Measurements from ENCODE around the gene PTPRD.
"Not testable (repeated sequence)": the region's sequence is repeated elsewhere in the genome, so short reads cannot be mapped to it uniquely, and the experiment has no call there.

PTPRD gene

GRCh38 chr9:9117866-9118265 is 1494.9 kb downstream of the PTPRD start:
- H3K36me3 ChIP-seq (ENCODE audit: control insufficient read depth in 1 of 2, insufficient read depth in 2 of 2, low read length in 2 of 2) = no peaks in the 10 kb centered on the region
- H3K27ac ChIP-seq (ENCODE audit: low read depth, low read length) = no peak overlapping the region
- H3K4me3 ChIP-seq (ENCODE audit: low read depth in 1 of 2, low read length in 2 of 2) = no peak overlapping the region
- no peaks in the 10 kb centered on the region for H3K4me1 ChIP-seq (ENCODE audit: control insufficient read depth in 1 of 2, insufficient read depth in 2 of 2, low read length in 2 of 2)
- H3K9ac ChIP-seq (ENCODE audit: low read depth in 1 of 2, low read length in 2 of 2) = no peak overlapping the region
- no peaks in the 10 kb centered on the region for H3K27me3 ChIP-seq (ENCODE audit: control insufficient read depth in 1 of 2, insufficient read depth in 2 of 2, low read length in 2 of 2)
- no peaks in the 10 kb centered on the region for H3K9me3 ChIP-seq (ENCODE audit: control insufficient read depth in 1 of 2, low read length in 2 of 2)

- Histone ChIP-seq H3K4me3 (ENCODE audit: low read depth in 1 of 2, low read length in 2 of 2) (no peak overlapping the region), H3K9ac (ENCODE audit: low read depth in 1 of 2, low read length in 2 of 2) (no peak overlapping the region), H3K9me3 (ENCODE audit: control insufficient read depth in 1 of 2, low read length in 2 of 2) (no peaks in the 10 kb centered on the region), H3K27me3 (ENCODE audit: control insufficient read depth in 1 of 2, insufficient read depth in 2 of 2, low read length in 2 of 2) (no peaks in the 10 kb centered on the region), H3K36me3 (ENCODE audit: control insufficient read depth in 1 of 2, insufficient read depth in 2 of 2, low read length in 2 of 2) (no peaks in the 10 kb centered on the region), H3K4me1 (ENCODE audit: control insufficient read depth in 1 of 2, insufficient read depth in 2 of 2, low read length in 2 of 2) (no peaks in the 10 kb centered on the region), H3K27ac (ENCODE audit: low read depth, low read length) (no peak overlapping the region)
Observed at GRCh38 chr9:9112001-9112720, 1500.6 kb downstream of the PTPRD start.

- Histone ChIP-seq H3K27me3 (ENCODE audit: control insufficient read depth in 1 of 2, insufficient read depth in 2 of 2, low read length in 2 of 2) (no peaks in the 10 kb centered on the region), H3K9me3 (ENCODE audit: control insufficient read depth in 1 of 2, low read length in 2 of 2) (no peaks in the 10 kb centered on the region), H3K4me1 (ENCODE audit: control insufficient read depth in 1 of 2, insufficient read depth in 2 of 2, low read length in 2 of 2) (no peaks in the 10 kb centered on the region), H3K4me3 (ENCODE audit: low read depth in 1 of 2, low read length in 2 of 2) (no peak overlapping the region), H3K9ac (ENCODE audit: low read depth in 1 of 2, low read length in 2 of 2) (no peak overlapping the region), H3K27ac (ENCODE audit: low read depth, low read length) (no peak overlapping the region), H3K36me3 (ENCODE audit: control insufficient read depth in 1 of 2, insufficient read depth in 2 of 2, low read length in 2 of 2) (no peaks in the 10 kb centered on the region)
Observed at GRCh38 chr9:9108641-9109040, 1504.2 kb downstream of the PTPRD start.

GRCh38 chr9:9102295-9102694 is 1510.5 kb downstream of the PTPRD start:
- Histone ChIP-seq H3K36me3 (ENCODE audit: control insufficient read depth in 1 of 2, insufficient read depth in 2 of 2, low read length in 2 of 2) (no peaks in the 10 kb centered on the region), H3K27ac (ENCODE audit: low read depth, low read length) (no peak overlapping the region), H3K9me3 (ENCODE audit: control insufficient read depth in 1 of 2, low read length in 2 of 2) (no peaks in the 10 kb centered on the region), H3K9ac (ENCODE audit: low read depth in 1 of 2, low read length in 2 of 2) (no peak overlapping the region), H3K27me3 (ENCODE audit: control insufficient read depth in 1 of 2, insufficient read depth in 2 of 2, low read length in 2 of 2) (no peaks in the 10 kb centered on the region), H3K4me1 (ENCODE audit: control insufficient read depth in 1 of 2, insufficient read depth in 2 of 2, low read length in 2 of 2) (no peaks in the 10 kb centered on the region), H3K4me3 (ENCODE audit: low read depth in 1 of 2, low read length in 2 of 2) (no peak overlapping the region)

DNA sequence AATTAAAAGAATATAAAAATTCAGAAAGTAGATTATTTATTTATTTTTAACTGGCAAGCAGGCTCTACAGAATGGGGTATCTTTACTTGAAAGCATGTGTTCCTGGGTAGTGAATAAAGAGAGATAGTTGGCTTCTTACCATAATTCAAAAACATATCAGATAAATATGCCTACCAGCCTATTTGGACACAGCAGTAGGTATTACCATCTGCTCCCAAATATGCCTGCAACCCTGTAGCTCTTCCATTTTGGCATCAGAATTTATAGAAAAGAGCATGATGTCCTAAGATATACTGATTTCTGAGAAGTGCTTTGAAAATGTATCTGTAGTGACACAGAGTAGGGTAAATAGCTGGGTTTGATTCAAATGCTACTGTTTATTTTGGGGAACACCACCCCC is 1512.7 kb downstream of the PTPRD start:
- Histone ChIP-seq H3K4me3 (ENCODE audit: low read depth in 1 of 2, low read length in 2 of 2) (no peak overlapping the region), H3K9ac (ENCODE audit: low read depth in 1 of 2, low read length in 2 of 2) (no peak overlapping the region), H3K27me3 (ENCODE audit: control insufficient read depth in 1 of 2, insufficient read depth in 2 of 2, low read length in 2 of 2) (no peaks in the 10 kb centered on the region), H3K27ac (ENCODE audit: low read depth, low read length) (no peak overlapping the region), H3K36me3 (ENCODE audit: control insufficient read depth in 1 of 2, insufficient read depth in 2 of 2, low read length in 2 of 2) (no peaks in the 10 kb centered on the region), H3K9me3 (ENCODE audit: control insufficient read depth in 1 of 2, low read length in 2 of 2) (no peaks in the 10 kb centered on the region), H3K4me1 (ENCODE audit: control insufficient read depth in 1 of 2, insufficient read depth in 2 of 2, low read length in 2 of 2) (no peaks in the 10 kb centered on the region)

DNA sequence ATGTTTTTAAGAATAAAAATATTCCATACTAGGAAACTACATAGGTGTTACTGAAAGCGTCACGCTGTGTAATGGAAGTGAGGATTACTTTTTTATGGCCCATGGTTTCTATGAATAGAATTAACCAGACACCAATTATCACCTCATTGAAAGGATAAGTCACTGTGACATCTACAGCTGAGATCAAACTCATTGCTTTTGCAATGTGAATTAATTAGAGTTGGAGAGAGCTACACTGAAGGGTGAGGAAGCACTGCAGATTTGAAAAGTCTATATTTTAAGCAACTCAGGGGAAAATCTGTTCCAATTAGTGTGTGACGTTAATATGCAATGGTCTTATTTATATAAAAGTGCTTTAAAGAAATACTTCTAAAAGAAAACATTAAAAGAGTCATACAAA is 1513.2 kb downstream of the PTPRD start:
- Histone ChIP-seq H3K27me3 (ENCODE audit: control insufficient read depth in 1 of 2, insufficient read depth in 2 of 2, low read length in 2 of 2) (no peaks in the 10 kb centered on the region), H3K4me3 (ENCODE audit: low read depth in 1 of 2, low read length in 2 of 2) (no peak overlapping the region), H3K9ac (ENCODE audit: low read depth in 1 of 2, low read length in 2 of 2) (no peak overlapping the region), H3K4me1 (ENCODE audit: control insufficient read depth in 1 of 2, insufficient read depth in 2 of 2, low read length in 2 of 2) (no peaks in the 10 kb centered on the region), H3K36me3 (ENCODE audit: control insufficient read depth in 1 of 2, insufficient read depth in 2 of 2, low read length in 2 of 2) (no peaks in the 10 kb centered on the region), H3K9me3 (ENCODE audit: control insufficient read depth in 1 of 2, low read length in 2 of 2) (no peaks in the 10 kb centered on the region), H3K27ac (ENCODE audit: low read depth, low read length) (no peak overlapping the region)

DNA sequence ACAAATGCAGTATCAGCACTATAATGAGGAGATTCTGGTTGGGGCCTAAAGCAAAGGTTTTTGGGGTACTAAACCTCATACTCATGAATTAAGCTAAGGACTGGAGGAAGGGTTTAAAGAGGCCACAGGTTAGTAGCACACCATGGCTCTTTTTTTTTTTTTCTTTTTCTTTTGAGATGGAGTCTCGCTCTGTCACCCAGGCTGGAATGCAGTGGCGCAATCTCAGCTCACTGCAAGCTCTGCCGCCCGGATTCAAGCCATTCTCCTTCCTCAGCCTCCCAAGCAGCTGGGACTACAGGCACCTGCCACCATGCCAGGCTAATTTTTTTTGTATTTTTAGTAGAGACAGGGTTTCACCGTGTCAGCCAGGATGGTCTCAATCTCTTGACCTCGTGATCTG is 1515.5 kb downstream of the PTPRD start:
- H3K9me3 ChIP-seq (ENCODE audit: control insufficient read depth in 1 of 2, low read length in 2 of 2); H3K36me3 ChIP-seq (ENCODE audit: control insufficient read depth in 1 of 2, insufficient read depth in 2 of 2, low read length in 2 of 2); H3K4me3 ChIP-seq (ENCODE audit: low read depth in 1 of 2, low read length in 2 of 2); H3K27me3 ChIP-seq (ENCODE audit: control insufficient read depth in 1 of 2, insufficient read depth in 2 of 2, low read length in 2 of 2); H3K4me1 ChIP-seq (ENCODE audit: control insufficient read depth in 1 of 2, insufficient read depth in 2 of 2, low read length in 2 of 2); H3K9ac ChIP-seq (ENCODE audit: low read depth in 1 of 2, low read length in 2 of 2); H3K27ac ChIP-seq (ENCODE audit: low read depth, low read length): not testable (repeated sequence)

- H3K9ac ChIP-seq (ENCODE audit: low read depth in 1 of 2, low read length in 2 of 2) = no peak overlapping the region
- H3K36me3 ChIP-seq (ENCODE audit: control insufficient read depth in 1 of 2, insufficient read depth in 2 of 2, low read length in 2 of 2) = no peaks in the 10 kb centered on the region
- H3K9me3 ChIP-seq (ENCODE audit: control insufficient read depth in 1 of 2, low read length in 2 of 2) = no peaks in the 10 kb centered on the region
- H3K27ac ChIP-seq (ENCODE audit: low read depth, low read length) = no peak overlapping the region
- no peak overlapping the region for H3K4me3 ChIP-seq (ENCODE audit: low read depth in 1 of 2, low read length in 2 of 2)
- no peaks in the 10 kb centered on the region for H3K27me3 ChIP-seq (ENCODE audit: control insufficient read depth in 1 of 2, insufficient read depth in 2 of 2, low read length in 2 of 2)
- no peaks in the 10 kb centered on the region for H3K4me1 ChIP-seq (ENCODE audit: control insufficient read depth in 1 of 2, insufficient read depth in 2 of 2, low read length in 2 of 2)
Observed at GRCh38 chr9:9091387-9091786, 1521.4 kb downstream of the PTPRD start.

DNA sequence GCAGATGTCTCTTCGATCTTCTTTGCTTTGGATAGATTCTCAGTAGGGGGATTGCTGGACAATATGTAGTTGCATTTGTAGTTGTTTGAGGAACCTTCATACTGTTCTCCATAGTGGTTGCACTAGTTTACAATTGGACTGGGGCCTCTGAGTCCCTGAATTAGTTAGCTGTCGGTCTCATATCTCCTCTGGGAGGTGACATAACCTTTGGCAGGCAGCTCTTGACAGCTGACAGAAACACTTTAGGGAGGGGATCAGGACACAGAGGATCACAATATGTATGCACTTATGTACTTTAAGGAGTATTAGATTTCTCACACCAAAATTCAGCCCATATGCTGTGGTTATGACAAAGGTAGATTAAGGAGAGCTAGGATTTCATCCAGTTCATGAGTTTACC is 1533.3 kb downstream of the PTPRD start:
- H3K4me1 ChIP-seq (ENCODE audit: control insufficient read depth in 1 of 2, insufficient read depth in 2 of 2, low read length in 2 of 2) = no peaks in the 10 kb centered on the region
- H3K9ac ChIP-seq (ENCODE audit: low read depth in 1 of 2, low read length in 2 of 2) = no peak overlapping the region
- H3K36me3 ChIP-seq (ENCODE audit: control insufficient read depth in 1 of 2, insufficient read depth in 2 of 2, low read length in 2 of 2) = no peaks in the 10 kb centered on the region
- H3K27ac ChIP-seq (ENCODE audit: low read depth, low read length) = no peak overlapping the region
- no peak overlapping the region for H3K4me3 ChIP-seq (ENCODE audit: low read depth in 1 of 2, low read length in 2 of 2)
- peaks cover 0 to 4% of the 10 kb centered on the region in 2 donors for H3K9me3 ChIP-seq (ENCODE audit: control insufficient read depth in 1 of 2, low read length in 2 of 2)
- no peaks in the 10 kb centered on the region for H3K27me3 ChIP-seq (ENCODE audit: control insufficient read depth in 1 of 2, insufficient read depth in 2 of 2, low read length in 2 of 2)

GRCh38 chr9:9078301-9078700 is 1534.5 kb downstream of the PTPRD start:
- Histone ChIP-seq H3K4me1 (ENCODE audit: control insufficient read depth in 1 of 2, insufficient read depth in 2 of 2, low read length in 2 of 2) (no peaks in the 10 kb centered on the region), H3K4me3 (ENCODE audit: low read depth in 1 of 2, low read length in 2 of 2) (no peak overlapping the region), H3K9me3 (ENCODE audit: control insufficient read depth in 1 of 2, low read length in 2 of 2) (peaks cover 0 to 4% of the 10 kb centered on the region in 2 donors), H3K36me3 (ENCODE audit: control insufficient read depth in 1 of 2, insufficient read depth in 2 of 2, low read length in 2 of 2) (no peaks in the 10 kb centered on the region), H3K27ac (ENCODE audit: low read depth, low read length) (no peak overlapping the region), H3K9ac (ENCODE audit: low read depth in 1 of 2, low read length in 2 of 2) (no peak overlapping the region), H3K27me3 (ENCODE audit: control insufficient read depth in 1 of 2, insufficient read depth in 2 of 2, low read length in 2 of 2) (no peaks in the 10 kb centered on the region)

GRCh38 chr9:9061627-9062026 is 1551.2 kb downstream of the PTPRD start:
- no peak overlapping the region for H3K9ac ChIP-seq (ENCODE audit: low read depth in 1 of 2, low read length in 2 of 2)
- H3K4me1 ChIP-seq (ENCODE audit: control insufficient read depth in 1 of 2, insufficient read depth in 2 of 2, low read length in 2 of 2) = no peaks in the 10 kb centered on the region
- no peak overlapping the region for H3K27ac ChIP-seq (ENCODE audit: low read depth, low read length)
- H3K4me3 ChIP-seq (ENCODE audit: low read depth in 1 of 2, low read length in 2 of 2) = no peak overlapping the region
- H3K9me3 ChIP-seq (ENCODE audit: control insufficient read depth in 1 of 2, low read length in 2 of 2) = no peaks in the 10 kb centered on the region
- H3K36me3 ChIP-seq (ENCODE audit: control insufficient read depth in 1 of 2, insufficient read depth in 2 of 2, low read length in 2 of 2) = no peaks in the 10 kb centered on the region
- no peaks in the 10 kb centered on the region for H3K27me3 ChIP-seq (ENCODE audit: control insufficient read depth in 1 of 2, insufficient read depth in 2 of 2, low read length in 2 of 2)
